Left lung (tissue), 10 donors: ENCODE measurements around the gene ASCL2. TPM values are rescaled to one million over a fixed set of nuclear protein-coding genes. Genes with fewer than 3 reads are reported as not detected.

Source experiments
- ATAC-seq: fragments of 200-7000 bp; cut with Tn5 transposase; one replicate; pipeline ENCODE4 v1.9.1; 2020; ENCODE audit warnings: moderate library complexity
- DNase-seq, 4 donors: peaks; one replicate each; pipeline ENCODE4 v3.0.0-alpha.2; 2013 to 2020
- H3K27ac ChIP-seq, 2 donors: fragments of 200-600 bp; sonication (generic) in 1 of 2; one replicate each; pipeline versions ENCODE4 v1.5.0 to v1.8.0; 2020 to 2021
- H3K27me3 ChIP-seq, 2 donors: fragments of 200-600 bp; sonication (generic) in 1 of 2; one replicate each; pipeline versions ENCODE4 v1.5.0 to v1.8.0; 2020 to 2021
- H3K36me3 ChIP-seq, 2 donors: fragments of 200-600 bp; sonication (generic) in 1 of 2; one replicate each; pipeline versions ENCODE4 v1.5.0 to v1.8.0; 2020 to 2021
- H3K4me1 ChIP-seq, 2 donors: fragments of 200-600 bp; one replicate each; pipeline ENCODE4 v1.8.0; 2021
- H3K4me3 ChIP-seq, 2 donors: fragments of 200-600 bp; sonication (generic) in 1 of 2; one replicate each; pipeline versions ENCODE4 v1.5.0 to v1.8.0; 2020 to 2021; ENCODE audit warnings: mild to moderate bottlenecking in 1 of 2
- H3K9me3 ChIP-seq, 2 donors: fragments of 200-600 bp; sonication (generic) in 1 of 2; one replicate each; pipeline versions ENCODE4 v1.5.0 to v1.8.0; 2020 to 2021
- CTCF ChIP-seq, 2 donors: fragments of 200-600 bp; sonication (generic) in 1 of 2; IDR thresholded peaks; one replicate each; pipeline versions ENCODE4 v1.5.0 to v1.8.0; 2021; ENCODE audit warnings: antibody characterized with exemption in 2 of 2
- intact Hi-C, 2 donors: fragments of 100-400 bp; cut with DNase I; formaldehyde crosslinking; loops; one replicate each; pipeline versions ENCODE4 v1.11.2 to v1.14.2; 2022
- polyA plus RNA-seq, 6 donors: library from polyadenylated mRNA; unstranded; fragments of 120-200 nt; gene quantifications; one replicate each; pipeline ENCODE4 v1.2.1, GENCODE V29; 2013; ENCODE audit not compliant: insufficient read length in 6 of 6
- total RNA-seq, 2 donors: library from RNA; stranded (reverse); fragmentation: NEBNext Ultra II Directional; extraction: Animal tissue kit (Norgen Biotek cat#: 25700); gene quantifications; one replicate each; pipeline ENCODE4 v1.2.1, GENCODE V29; 2021
- donor health status: DM: no; HTN: yes; CAD: no.
- donor health status: DM: no; HTN: no; CAD: no.

ASCL2 gene
- total and polyA plus RNA-seq, 8 donors, result 0.50 to 2.3 (median 1.2) TPM

- TF ChIP-seq CTCF (IDR thresholded peaks at IDR 0.05), result no peak
- Histone ChIP-seq H3K4me3 (no peak overlapping the region), H3K27me3 (peaks cover 0 to 7% of the 10 kb centered on the region in 2 donors), H3K4me1 (peaks cover 0 to 24% of the 10 kb centered on the region in 2 donors), H3K27ac (peak overlapping the region in 1 of 2 donors; percentile 5), H3K36me3 (no peaks in the 10 kb centered on the region), H3K9me3 (no peaks in the 10 kb centered on the region)
- ATAC-seq (no peak), DNase-seq (no peak)
- intact Hi-C loops, result loop anchor here in 1 of 2 donors (5.0 kb wide), 1 partner anchor 100 kb away; no protein-coding TSS in a partner anchor
Measured at GRCh38 chr11:2297623-2298030, 27.2 kb upstream of the ASCL2 start.

GRCh38 chr11:2296913-2297622, 26.7 kb upstream of the ASCL2 start:
- ATAC-seq, result no peak
- intact Hi-C loops, result loop anchor here in 1 of 2 donors (5.0 kb wide), 1 partner anchor 100 kb away; no protein-coding TSS in a partner anchor
- H3K36me3 ChIP-seq, result no peaks in the 10 kb centered on the region

GRCh38 chr11:2295971-2296912, 25.9 kb upstream of the ASCL2 start:
- intact Hi-C loops, result loop anchor here in 1 of 2 donors (5.0 kb wide), 1 partner anchor 99 kb away; no protein-coding TSS in a partner anchor

More at GRCh38 chr11:2296913-2297622, 26.7 kb upstream of the ASCL2 start:
- Histone ChIP-seq H3K27ac (peak overlapping the region in 1 of 2 donors; percentile 5), H3K4me1 (peaks cover 0 to 18% of the 10 kb centered on the region in 2 donors), H3K27me3 (peaks cover 0 to 7% of the 10 kb centered on the region in 2 donors), H3K9me3 (no peaks in the 10 kb centered on the region), H3K4me3 (no peak overlapping the region)
- DNase-seq, result peak in 1 of 4 donors; percentile 63
- TF ChIP-seq CTCF (IDR thresholded peaks at IDR 0.05), result no peak

GRCh38 chr11:2294926-2295290, 24.5 kb upstream of the ASCL2 start:
- H3K36me3 ChIP-seq, result no peaks in the 10 kb centered on the region
- no peaks in the 10 kb centered on the region for H3K4me1 ChIP-seq
- no peak overlapping the region for H3K4me3 ChIP-seq
- TF ChIP-seq CTCF (IDR thresholded peaks at IDR 0.05), result no peak
- no peak for ATAC-seq
- no peak for DNase-seq
- no peaks in the 10 kb centered on the region for H3K9me3 ChIP-seq
- H3K27me3 ChIP-seq, result peaks cover 0 to 14% of the 10 kb centered on the region in 2 donors
- H3K27ac ChIP-seq, result no peak overlapping the region
- intact Hi-C loops, result loop anchor here in 1 of 2 donors (5.0 kb wide), 1 partner anchor 98 kb away; no protein-coding TSS in a partner anchor

More at GRCh38 chr11:2295971-2296912, 25.9 kb upstream of the ASCL2 start:
- ATAC-seq (no peak), DNase-seq (peak in 1 of 4 donors; percentile 61)
- no peaks in the 10 kb centered on the region for H3K9me3 ChIP-seq
- peaks cover 0 to 10% of the 10 kb centered on the region in 2 donors for H3K4me1 ChIP-seq
- no peak overlapping the region for H3K27ac ChIP-seq
- no peak for TF ChIP-seq CTCF (IDR thresholded peaks at IDR 0.05)
- H3K27me3 ChIP-seq, result peaks cover 0 to 7% of the 10 kb centered on the region in 2 donors
- H3K36me3 ChIP-seq, result no peaks in the 10 kb centered on the region
- no peak overlapping the region for H3K4me3 ChIP-seq
